GM18499 (cell line): ENCODE data around the gene SLC12A6.
"Not testable (repeated sequence)": the region's sequence is repeated elsewhere in the genome, so short reads cannot be mapped to it uniquely, and the experiment has no call there.

Experiments
- ATAC-seq: cut with Tn5 transposase; IDR thresholded peaks from one replicate; pipeline ENCODE4 v1.9.1; 2021; ENCODE audit warnings: moderate number of reproducible peaks; ENCODE audit not compliant: insufficient read depth, unreplicated experiment

SLC12A6 gene

DNA sequence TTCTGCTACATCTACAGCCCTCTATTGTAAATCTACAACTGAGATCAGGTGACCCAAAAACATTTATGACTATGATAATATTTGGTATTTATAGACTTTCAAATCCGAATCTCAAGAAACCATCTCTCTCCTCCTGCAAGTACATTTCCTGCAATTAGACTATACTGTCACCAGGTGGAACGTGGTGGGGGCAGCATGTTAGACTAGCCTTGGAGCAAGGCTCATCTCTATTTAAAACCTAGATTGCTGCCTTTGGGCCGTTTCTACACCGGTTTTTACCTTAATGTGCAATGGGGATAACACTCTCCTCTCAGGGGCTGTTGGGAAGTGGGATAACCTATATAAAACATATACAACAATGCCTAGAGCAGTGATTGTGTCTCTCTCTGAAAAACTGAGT lies 123.9 kb downstream of the SLC12A6 start:
- ATAC-seq, result no peak

DNA sequence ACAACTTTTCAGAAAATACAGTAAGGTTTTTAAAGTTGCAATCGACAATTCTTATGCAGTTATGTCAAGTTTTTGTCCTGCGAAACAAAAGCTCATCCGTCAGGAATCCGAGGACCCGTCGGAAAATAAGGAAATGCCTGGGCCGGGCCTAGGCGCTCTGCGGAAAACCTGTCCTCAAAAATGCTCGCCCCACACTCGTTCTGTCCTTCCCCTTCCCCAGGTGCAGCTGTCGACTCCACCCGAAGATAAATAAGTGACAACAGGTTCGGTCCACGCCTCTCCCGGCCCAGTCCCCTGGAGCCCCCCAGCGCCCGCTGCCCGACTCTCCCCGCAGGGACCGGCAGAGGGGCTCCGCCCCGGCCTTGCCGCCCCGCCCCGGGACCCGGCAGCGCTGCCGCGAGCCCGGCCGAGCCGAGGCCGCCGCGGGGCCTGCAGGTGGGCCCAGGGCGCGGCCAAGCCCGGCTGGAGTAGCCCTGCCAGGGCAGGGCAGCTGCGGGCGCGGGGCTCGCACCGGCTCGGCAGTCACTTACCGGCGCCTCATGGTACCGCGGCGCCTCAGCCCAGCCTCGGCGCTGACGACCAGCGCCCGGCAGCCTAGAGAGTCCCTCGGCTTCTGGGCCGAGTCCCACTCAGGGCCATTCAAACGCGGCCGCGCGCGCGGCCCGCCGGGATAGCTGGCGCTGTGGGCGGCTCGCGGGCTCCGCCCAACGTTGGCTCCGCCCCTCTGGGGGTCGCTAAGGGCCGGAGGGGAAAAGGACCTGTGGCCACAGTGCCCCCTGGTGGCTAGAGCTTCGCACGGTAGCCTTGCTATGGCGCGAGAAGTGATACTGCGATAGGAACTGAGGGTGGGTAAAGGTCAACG lies 127.9 kb downstream of the SLC12A6 start, which contains the start of gene KATNBL1:
TSS of gene KATNBL1 (minus strand) at position 676 of the 862 bp plus-strand sequence. CDS start 46,420 bp downstream, outside the sequence.
- ATAC-seq, result peak; percentile 87

DNA sequence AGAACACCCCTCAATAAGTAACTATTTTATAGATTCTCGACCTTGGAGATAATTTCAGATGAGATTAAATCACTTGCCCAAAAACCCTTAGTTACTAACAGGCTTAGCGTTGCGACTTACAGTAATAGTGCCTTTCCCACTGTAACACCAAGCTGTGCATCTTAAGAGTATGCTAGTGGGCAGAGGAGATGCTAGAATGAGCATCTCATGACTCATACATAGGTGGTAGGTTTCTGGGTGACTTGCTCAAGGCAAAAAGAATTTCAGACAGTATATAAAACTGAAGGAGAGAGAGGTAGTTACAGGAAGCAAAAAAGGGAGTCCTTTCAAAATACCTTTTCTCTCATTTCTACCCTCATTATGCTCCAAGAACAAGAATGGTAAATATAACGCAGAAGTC lies 131.6 kb downstream of the SLC12A6 start:
- no peak for ATAC-seq

DNA sequence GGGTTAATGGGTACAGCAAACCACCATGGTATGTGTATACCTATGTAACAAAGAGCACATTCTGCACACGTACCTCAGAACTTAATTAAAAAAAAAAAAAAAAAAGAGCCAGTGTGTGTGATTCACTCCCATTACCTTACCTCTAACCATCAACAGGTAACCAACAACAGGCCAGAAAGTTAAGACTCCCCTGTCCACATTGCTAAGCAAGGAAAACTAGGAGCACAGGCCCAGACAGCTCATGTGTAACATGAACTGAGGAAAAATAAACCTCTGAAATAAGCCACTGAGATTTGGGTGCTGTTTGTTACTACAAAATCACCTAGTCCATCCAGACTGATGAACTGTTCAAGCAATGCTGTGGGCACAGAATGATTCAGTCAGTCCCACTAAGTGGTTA lies 133.6 kb downstream of the SLC12A6 start:
- no peak for ATAC-seq

GRCh38 chr15:34203305-34203704 lies 134.3 kb downstream of the SLC12A6 start:
- no peak for ATAC-seq

DNA sequence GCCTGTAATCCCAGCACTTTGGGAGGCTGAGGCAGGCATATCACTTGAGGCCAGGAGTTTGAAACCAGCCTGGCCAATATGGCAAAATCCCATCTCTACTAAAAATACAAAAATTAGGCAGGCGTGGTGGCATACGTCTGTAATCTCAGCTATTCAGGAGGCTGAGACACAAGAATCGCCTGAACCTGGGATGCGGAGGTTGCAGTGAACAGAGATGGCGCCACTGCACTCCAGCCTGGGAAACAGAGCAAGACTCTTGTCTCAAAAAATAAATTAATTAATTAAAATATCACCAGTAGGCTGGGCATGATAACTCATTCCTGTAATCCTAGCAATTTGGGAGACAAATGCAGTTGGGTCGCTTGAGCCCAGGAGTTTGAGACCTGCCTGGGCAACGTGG lies 144.3 kb downstream of the SLC12A6 start:
- not testable (repeated sequence) for ATAC-seq

DNA sequence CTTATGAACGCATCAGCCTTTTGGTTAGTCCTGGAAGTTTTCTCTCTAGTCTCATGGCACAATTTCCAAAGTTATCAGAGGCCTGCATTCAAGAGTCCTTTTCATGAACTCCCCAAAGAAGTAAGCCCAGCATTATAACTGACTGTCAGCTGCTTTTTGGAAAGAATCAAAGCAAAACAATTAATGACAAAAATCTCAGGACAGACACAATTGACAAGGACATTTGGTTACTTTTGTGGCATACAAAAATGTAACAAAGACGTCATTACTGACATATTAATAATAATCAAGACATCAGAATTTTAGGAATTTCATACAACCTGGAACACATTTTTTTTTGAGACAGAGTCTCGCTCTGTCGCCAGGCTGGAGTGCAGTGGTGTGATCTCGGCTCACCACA lies 148.9 kb downstream of the SLC12A6 start:
- ATAC-seq, result no peak

- no peak for ATAC-seq
These were observed 151.9 kb downstream of the SLC12A6 start for GRCh38 chr15:34185666-34186065.

DNA sequence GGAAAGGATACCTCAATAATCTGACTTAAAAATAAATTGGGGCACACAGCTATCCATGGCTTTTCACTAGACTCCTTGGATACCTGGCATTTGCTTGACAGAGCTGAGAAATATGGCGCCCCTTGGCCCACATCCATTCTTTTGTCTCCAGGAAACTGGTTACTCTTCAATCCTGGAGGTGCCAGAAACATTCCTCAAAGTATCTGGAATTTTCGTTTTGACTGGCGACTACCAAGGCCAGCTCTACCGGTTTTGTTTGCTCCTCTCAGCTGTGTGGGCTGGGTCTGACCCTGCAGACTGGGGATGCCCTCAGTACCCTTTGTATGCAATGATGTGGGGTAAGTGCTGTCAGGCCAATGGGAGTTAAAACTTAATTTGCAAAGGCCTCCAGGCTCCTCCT lies 154.6 kb downstream of the SLC12A6 start:
- ATAC-seq, result no peak
